SU-DHL-6 (cell line): ENCODE measurements around the gene STX18.

Experiments used
- H2AFZ ChIP-seq: fragments of 200-600 bp; sonication (generic); 2 replicates; pipeline ENCODE4 v1.6.1; 2014; ENCODE audit warnings: low read depth, mild to moderate bottlenecking, moderate library complexity, mixed read lengths, antibody characterized with exemption, low read length; ENCODE audit not compliant: severe bottlenecking
- H3F3A ChIP-seq: fragments of 200-600 bp; shearing (Covaris generic); 2 replicates; pipeline ENCODE4 v1.6.0; 2016; ENCODE audit warnings: antibody characterized with exemption, mild to moderate bottlenecking; ENCODE audit not compliant: insufficient read depth
- H3K27ac ChIP-seq: fragments of 200-600 bp; sonication (generic); 2 replicates; pipeline ENCODE4 v1.5.1; 2016; ENCODE audit warnings: low read depth, mild to moderate bottlenecking, low read length, moderate library complexity, mixed read lengths
- H3K27me3 ChIP-seq: fragments of 200-600 bp; sonication (generic), shearing (Covaris generic); 2 replicates; pipeline ENCODE4 v1.6.0; 2014; ENCODE audit warnings: mild to moderate bottlenecking, low read length
- H3K36me3 ChIP-seq: fragments of 200-600 bp; sonication (generic); 2 replicates; pipeline ENCODE4 v1.6.1; 2014; ENCODE audit warnings: mild to moderate bottlenecking, low read length, mixed read lengths
- H3K4me2 ChIP-seq: fragments of 300-600, 200-600 bp; shearing (Covaris generic), sonication (generic); 2 replicates; pipeline ENCODE4 v1.6.0; 2014; ENCODE audit warnings: low read length, low read depth, mild to moderate bottlenecking; ENCODE audit not compliant: poor library complexity, severe bottlenecking
- H3K4me3 ChIP-seq: fragments of 200-600 bp; sonication (generic); 2 replicates; pipeline ENCODE4 v1.5.1; 2014; ENCODE audit warnings: antibody characterized with exemption, low read length, mild to moderate bottlenecking, mixed read lengths; ENCODE audit not compliant: insufficient read depth, poor library complexity, severe bottlenecking
- H3K79me2 ChIP-seq: fragments of 200-600 bp; sonication (generic); 2 replicates; pipeline ENCODE4 v1.6.1; 2014; ENCODE audit warnings: mild to moderate bottlenecking, low read length, moderate library complexity; ENCODE audit not compliant: insufficient read depth
- H3K9ac ChIP-seq: fragments of 200-600 bp; sonication (generic); 2 replicates; pipeline ENCODE4 v1.7.0; 2014; ENCODE audit warnings: mild to moderate bottlenecking, low read length
- H3K9me2 ChIP-seq: fragments of 200-600 bp; sonication (generic); replicated peaks from 2 replicates; pipeline ENCODE4 v1.6.1; 2014; ENCODE audit warnings: low read length; ENCODE audit not compliant: insufficient read depth
- H3K9me3 ChIP-seq: fragments of 200-600 bp; sonication (generic); 2 replicates; pipeline ENCODE4 v1.6.1; 2014; ENCODE audit warnings: low read length, mixed read lengths; ENCODE audit not compliant: insufficient read depth
- H4K20me1 ChIP-seq: fragments of 200-600 bp; sonication (generic); 2 replicates; pipeline ENCODE4 v1.6.1; 2014; ENCODE audit warnings: low read depth, mild to moderate bottlenecking, antibody characterized with exemption, low read length, moderate library complexity, mixed read lengths
- EZH2phosphoT487 ChIP-seq: fragments of 200-600 bp; sonication (generic), shearing (Covaris generic); conservative IDR thresholded peaks from 2 replicates; pipeline ENCODE4 v1.6.1; 2018; ENCODE audit warnings: mild to moderate bottlenecking, antibody characterized with exemption, low read length, moderate library complexity, mixed read lengths
- TF ChIP-seq, protein P1 (sequence below): fragments of 200-600 bp; sonication (generic); IDR thresholded peaks from one replicate; pipeline ENCODE4 v1.5.1; 2017; ENCODE audit warnings: antibody characterized with exemption, mild to moderate bottlenecking, low read length, moderate library complexity; ENCODE audit not compliant: insufficient read depth, poor library complexity, severe bottlenecking

Gene STX18

GRCh38 chr4:4456351-4456750 is 85.5 kb downstream of the STX18 start:
- H3K27me3 ChIP-seq: no peaks in the 10 kb centered on the region
- no peak overlapping the region for H3K27ac ChIP-seq
- no peak for TF ChIP-seq EZH2phosphoT487
- TF ChIP-seq, protein P1, sequence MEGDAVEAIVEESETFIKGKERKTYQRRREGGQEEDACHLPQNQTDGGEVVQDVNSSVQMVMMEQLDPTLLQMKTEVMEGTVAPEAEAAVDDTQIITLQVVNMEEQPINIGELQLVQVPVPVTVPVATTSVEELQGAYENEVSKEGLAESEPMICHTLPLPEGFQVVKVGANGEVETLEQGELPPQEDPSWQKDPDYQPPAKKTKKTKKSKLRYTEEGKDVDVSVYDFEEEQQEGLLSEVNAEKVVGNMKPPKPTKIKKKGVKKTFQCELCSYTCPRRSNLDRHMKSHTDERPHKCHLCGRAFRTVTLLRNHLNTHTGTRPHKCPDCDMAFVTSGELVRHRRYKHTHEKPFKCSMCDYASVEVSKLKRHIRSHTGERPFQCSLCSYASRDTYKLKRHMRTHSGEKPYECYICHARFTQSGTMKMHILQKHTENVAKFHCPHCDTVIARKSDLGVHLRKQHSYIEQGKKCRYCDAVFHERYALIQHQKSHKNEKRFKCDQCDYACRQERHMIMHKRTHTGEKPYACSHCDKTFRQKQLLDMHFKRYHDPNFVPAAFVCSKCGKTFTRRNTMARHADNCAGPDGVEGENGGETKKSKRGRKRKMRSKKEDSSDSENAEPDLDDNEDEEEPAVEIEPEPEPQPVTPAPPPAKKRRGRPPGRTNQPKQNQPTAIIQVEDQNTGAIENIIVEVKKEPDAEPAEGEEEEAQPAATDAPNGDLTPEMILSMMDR: no peak
- H3K4me2 ChIP-seq: no peak overlapping the region
- no peaks in the 10 kb centered on the region for H3K36me3 ChIP-seq
- H3K9me3 ChIP-seq: no peaks in the 10 kb centered on the region
- H2AFZ ChIP-seq: no peak overlapping the region
- no peaks in the 10 kb centered on the region for H3K79me2 ChIP-seq
- H3K9me2 ChIP-seq: no peaks in the 10 kb centered on the region
- H3F3A ChIP-seq: no peaks in the 10 kb centered on the region
- no peak overlapping the region for H3K9ac ChIP-seq
- H3K4me3 ChIP-seq: no peak overlapping the region
- H4K20me1 ChIP-seq: no peaks in the 10 kb centered on the region

DNA sequence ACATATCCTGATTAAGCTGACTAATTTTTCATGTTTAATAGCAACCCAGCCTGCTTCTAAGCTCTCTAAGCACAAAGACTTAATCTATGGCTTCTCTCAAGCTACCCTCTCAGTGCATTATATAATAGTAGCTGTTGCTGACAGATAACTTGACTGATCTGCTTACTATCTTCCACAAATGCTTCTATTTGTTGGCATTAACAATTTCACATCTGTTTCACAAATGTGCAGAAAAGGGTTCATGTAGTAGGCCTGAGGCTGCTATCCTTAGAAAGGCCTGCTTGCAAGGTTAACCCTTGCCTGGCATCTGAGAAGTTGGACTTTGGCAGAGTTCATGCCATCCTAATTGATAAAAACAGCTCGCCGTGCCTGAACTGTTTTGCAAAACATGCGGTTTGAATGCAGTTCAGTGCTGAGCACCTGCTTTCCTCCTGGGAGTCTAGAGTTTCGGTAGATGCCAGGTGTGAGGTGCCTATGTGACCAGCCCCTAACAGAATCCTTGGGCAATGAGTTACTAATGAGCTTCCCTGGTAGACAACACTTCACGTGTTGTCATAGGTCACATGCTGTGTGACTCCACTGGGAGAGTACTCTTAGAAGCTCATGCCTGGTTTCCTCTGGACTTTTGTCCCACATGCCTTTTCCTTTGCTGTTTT is 86.5 kb downstream of the STX18 start:
- TF ChIP-seq EZH2phosphoT487: no peak
- TF ChIP-seq, protein P1: no peak
- Histone ChIP-seq H4K20me1 (no peaks in the 10 kb centered on the region), H3F3A (no peaks in the 10 kb centered on the region), H3K4me3 (no peak overlapping the region), H2AFZ (no peak overlapping the region), H3K9ac (no peak overlapping the region), H3K36me3 (no peaks in the 10 kb centered on the region), H3K27ac (peak overlapping the region; percentile 11; the same call in 1 of the 2 replicates), H3K27me3 (no peaks in the 10 kb centered on the region), H3K79me2 (no peaks in the 10 kb centered on the region), H3K9me3 (no peaks in the 10 kb centered on the region), H3K9me2 (no peaks in the 10 kb centered on the region), H3K4me2 (peak overlapping the region; percentile 6)

- TF ChIP-seq EZH2phosphoT487: no peak
- Histone ChIP-seq H3K9me2 (no peaks in the 10 kb centered on the region), H2AFZ (no peak overlapping the region), H3K4me2 (no peak overlapping the region), H4K20me1 (no peaks in the 10 kb centered on the region), H3K27me3 (no peaks in the 10 kb centered on the region), H3K79me2 (no peaks in the 10 kb centered on the region), H3K4me3 (no peak overlapping the region), H3K9ac (no peak overlapping the region), H3K36me3 (0 out of 2 replicates have a peak, but pooled peaks cover 3% of the 10 kb centered on the region), H3K9me3 (no peaks in the 10 kb centered on the region), H3F3A (no peaks in the 10 kb centered on the region), H3K27ac (no peak overlapping the region)
Observed at GRCh38 chr4:4446434-4446833, 95.4 kb downstream of the STX18 start.

GRCh38 chr4:4443821-4444220 is 98.0 kb downstream of the STX18 start:
- Histone ChIP-seq H3F3A (no peaks in the 10 kb centered on the region), H3K27ac (no peak overlapping the region), H3K79me2 (no peaks in the 10 kb centered on the region), H2AFZ (no peak overlapping the region), H3K9ac (no peak overlapping the region), H3K9me2 (no peaks in the 10 kb centered on the region), H3K4me3 (no peak overlapping the region), H3K9me3 (no peaks in the 10 kb centered on the region), H3K27me3 (no peaks in the 10 kb centered on the region), H4K20me1 (no peaks in the 10 kb centered on the region), H3K4me2 (no peak overlapping the region), H3K36me3 (0 out of 2 replicates have a peak, but pooled peaks cover 3% of the 10 kb centered on the region)
- TF ChIP-seq, protein P1: no peak
- TF ChIP-seq EZH2phosphoT487: no peak
